A549 (cell line): ENCODE measurements around the gene RPS23.

ENCODE experiments used
- BHLHE40 ChIP-seq: IDR thresholded peaks from 2 replicates; pipeline ENCODE4 v1.6.1; 2012; ENCODE audit warnings: low read depth, low read length, inconsistent platforms
- EP300 ChIP-seq, 2 experiments: fragments of >200 bp; sonication (Bioruptor Twin); formaldehyde crosslinking; IDR thresholded peaks; 2 replicates in 1 of 2; 3 replicates in 1 of 2; pipeline ENCODE4 v1.6.1; 2016 to 2017
- HDAC2 ChIP-seq: fragments of 200-600 bp; sonication (generic); IDR thresholded peaks from 2 replicates; pipeline ENCODE4 v1.6.1; 2016
- HOXA7 ChIP-seq: fragments of 250-450 bp; sonication (Bioruptor Pico); IDR thresholded peaks from 2 replicates; pipeline ENCODE4 v1.5.0; 2020; ENCODE audit warnings: mild to moderate bottlenecking, moderate library complexity
- MAFK ChIP-seq: fragments of 450-650 bp; IDR thresholded peaks from 2 replicates; pipeline ENCODE4 v1.6.1; 2014; ENCODE audit not compliant: partially characterized antibody
- POLR2A ChIP-seq: IDR thresholded peaks from 2 replicates; pipeline ENCODE4 v1.6.1; 2012; ENCODE audit warnings: mild to moderate bottlenecking, low read length
- RCOR1 ChIP-seq: fragments of 150-350 bp; IDR thresholded peaks from 2 replicates; pipeline ENCODE4 v1.6.1; 2014; ENCODE audit warnings: antibody characterized with exemption, low read length, low read depth
- SMC3 ChIP-seq: fragments of >200 bp; sonication (Bioruptor Twin); formaldehyde crosslinking; IDR thresholded peaks from 3 replicates; pipeline ENCODE4 v1.6.1; 2018; ENCODE audit warnings: inconsistent platforms
- ZC3H11A ChIP-seq: fragments of 450-650 bp; IDR thresholded peaks from 2 replicates; pipeline ENCODE4 v1.6.1; 2014; ENCODE audit warnings: antibody characterized with exemption, mild to moderate bottlenecking
- ZFP36 ChIP-seq: fragments of 450-650 bp; IDR thresholded peaks from 2 replicates; pipeline ENCODE4 v1.6.1; 2014; ENCODE audit warnings: borderline replicate concordance; ENCODE audit not compliant: partially characterized antibody
- TF ChIP-seq, protein P1 (sequence below): fragments of >200 bp; sonication (Bioruptor Twin); formaldehyde crosslinking; IDR thresholded peaks from 3 replicates; pipeline ENCODE4 v1.5.1; 2016
- TF ChIP-seq, protein P2 (sequence below): fragments of 200-600 bp; sonication (generic); IDR thresholded peaks from 2 replicates; pipeline ENCODE4 v1.6.1; 2016; ENCODE audit warnings: antibody characterized with exemption, mild to moderate bottlenecking, moderate library complexity

DNA sequence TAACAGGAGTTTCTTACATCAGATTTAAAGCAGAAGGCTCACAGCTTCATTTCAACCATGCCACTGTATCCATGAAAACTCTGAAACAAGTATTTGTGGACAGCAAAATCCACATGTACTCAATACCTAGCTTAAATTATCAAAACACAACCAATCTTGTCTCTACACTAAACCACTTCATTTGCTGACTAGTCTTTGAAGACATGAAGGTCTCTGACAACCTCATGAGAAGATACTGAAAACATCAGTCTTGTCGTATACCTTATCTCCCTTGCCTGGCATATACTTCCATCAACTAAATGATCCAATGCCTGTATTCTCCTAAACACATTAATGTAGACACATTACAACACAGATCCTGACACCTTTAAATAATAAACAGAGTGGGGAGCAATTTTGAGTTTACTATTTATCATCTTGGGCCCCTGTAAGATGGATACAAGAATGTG, 2.9 kb downstream of the RPS23 start:
- TF ChIP-seq MAFK (no peak), ZFP36 (no peak), BHLHE40 (no peak), POLR2A (no peak), RCOR1 (no peak), EP300 (IDR thresholded peaks at IDR 0.05) (no peak), SMC3 (no peak), HOXA7 (CRISPR knock-in tag) (peak; percentile 98), HDAC2 (no peak), ZC3H11A (no peak)
- TF ChIP-seq, protein P1, sequence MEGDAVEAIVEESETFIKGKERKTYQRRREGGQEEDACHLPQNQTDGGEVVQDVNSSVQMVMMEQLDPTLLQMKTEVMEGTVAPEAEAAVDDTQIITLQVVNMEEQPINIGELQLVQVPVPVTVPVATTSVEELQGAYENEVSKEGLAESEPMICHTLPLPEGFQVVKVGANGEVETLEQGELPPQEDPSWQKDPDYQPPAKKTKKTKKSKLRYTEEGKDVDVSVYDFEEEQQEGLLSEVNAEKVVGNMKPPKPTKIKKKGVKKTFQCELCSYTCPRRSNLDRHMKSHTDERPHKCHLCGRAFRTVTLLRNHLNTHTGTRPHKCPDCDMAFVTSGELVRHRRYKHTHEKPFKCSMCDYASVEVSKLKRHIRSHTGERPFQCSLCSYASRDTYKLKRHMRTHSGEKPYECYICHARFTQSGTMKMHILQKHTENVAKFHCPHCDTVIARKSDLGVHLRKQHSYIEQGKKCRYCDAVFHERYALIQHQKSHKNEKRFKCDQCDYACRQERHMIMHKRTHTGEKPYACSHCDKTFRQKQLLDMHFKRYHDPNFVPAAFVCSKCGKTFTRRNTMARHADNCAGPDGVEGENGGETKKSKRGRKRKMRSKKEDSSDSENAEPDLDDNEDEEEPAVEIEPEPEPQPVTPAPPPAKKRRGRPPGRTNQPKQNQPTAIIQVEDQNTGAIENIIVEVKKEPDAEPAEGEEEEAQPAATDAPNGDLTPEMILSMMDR = no peak
- TF ChIP-seq, protein P2, sequence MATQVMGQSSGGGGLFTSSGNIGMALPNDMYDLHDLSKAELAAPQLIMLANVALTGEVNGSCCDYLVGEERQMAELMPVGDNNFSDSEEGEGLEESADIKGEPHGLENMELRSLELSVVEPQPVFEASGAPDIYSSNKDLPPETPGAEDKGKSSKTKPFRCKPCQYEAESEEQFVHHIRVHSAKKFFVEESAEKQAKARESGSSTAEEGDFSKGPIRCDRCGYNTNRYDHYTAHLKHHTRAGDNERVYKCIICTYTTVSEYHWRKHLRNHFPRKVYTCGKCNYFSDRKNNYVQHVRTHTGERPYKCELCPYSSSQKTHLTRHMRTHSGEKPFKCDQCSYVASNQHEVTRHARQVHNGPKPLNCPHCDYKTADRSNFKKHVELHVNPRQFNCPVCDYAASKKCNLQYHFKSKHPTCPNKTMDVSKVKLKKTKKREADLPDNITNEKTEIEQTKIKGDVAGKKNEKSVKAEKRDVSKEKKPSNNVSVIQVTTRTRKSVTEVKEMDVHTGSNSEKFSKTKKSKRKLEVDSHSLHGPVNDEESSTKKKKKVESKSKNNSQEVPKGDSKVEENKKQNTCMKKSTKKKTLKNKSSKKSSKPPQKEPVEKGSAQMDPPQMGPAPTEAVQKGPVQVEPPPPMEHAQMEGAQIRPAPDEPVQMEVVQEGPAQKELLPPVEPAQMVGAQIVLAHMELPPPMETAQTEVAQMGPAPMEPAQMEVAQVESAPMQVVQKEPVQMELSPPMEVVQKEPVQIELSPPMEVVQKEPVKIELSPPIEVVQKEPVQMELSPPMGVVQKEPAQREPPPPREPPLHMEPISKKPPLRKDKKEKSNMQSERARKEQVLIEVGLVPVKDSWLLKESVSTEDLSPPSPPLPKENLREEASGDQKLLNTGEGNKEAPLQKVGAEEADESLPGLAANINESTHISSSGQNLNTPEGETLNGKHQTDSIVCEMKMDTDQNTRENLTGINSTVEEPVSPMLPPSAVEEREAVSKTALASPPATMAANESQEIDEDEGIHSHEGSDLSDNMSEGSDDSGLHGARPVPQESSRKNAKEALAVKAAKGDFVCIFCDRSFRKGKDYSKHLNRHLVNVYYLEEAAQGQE = peak; percentile 7; the same call in 1 of the 2 replicates
